H1 (cell line): ENCODE results near the gene IRF4. TPM values are rescaled to one million over a fixed set of nuclear protein-coding genes. Genes with fewer than 3 reads are reported as not detected.

Experiments used
- CTCF ChIA-PET: fragments of 300-600 bp; sonication (Branson Sonifier 250); formaldehyde crosslinking; loops from one replicate; lab custom pipeline; 2021; ENCODE audit not compliant: partially characterized antibody; lab: Charles Lee
- POLR2A ChIA-PET: fragments of 300-600 bp; sonication (Branson Sonifier 250); formaldehyde crosslinking; loops from one replicate; lab custom pipeline; 2021; ENCODE audit warnings: inconsistent platforms; ENCODE audit not compliant: partially characterized antibody; lab: Charles Lee
- DNase-seq, 2 experiments: peaks; one replicate each; pipeline versions ENCODE4 v3.0.0 to v3.0.0-alpha.2; 2010 to 2022; ENCODE audit warnings: low spot score in 2 of 2, low read depth in 1 of 2, mixed read lengths in 1 of 2
- FAIRE-seq: peaks from 2 replicates; lab custom pipeline; 2011; peaks lifted over from hg19 to GRCh38; lab: Jason Lieb, UNC
- H2AFZ ChIP-seq: 2 replicates; pipeline ENCODE4 v1.8.1; 2012; ENCODE audit warnings: low read length, inconsistent platforms
- H2AK5ac ChIP-seq: 2 replicates; pipeline ENCODE4 v1.6.1; 2013; ENCODE audit warnings: low read depth, low read length
- H2BK120ac ChIP-seq: replicated peaks from 2 replicates; pipeline ENCODE3; 2013; ENCODE audit warnings: low read depth, low read length, inconsistent platforms
- H2BK12ac ChIP-seq: 2 replicates; pipeline ENCODE4 v1.6.1; 2013; ENCODE audit warnings: low read depth, low read length
- H2BK15ac ChIP-seq: 2 replicates; pipeline ENCODE4 v1.6.1; 2013; ENCODE audit warnings: low read length
- H2BK20ac ChIP-seq: 2 replicates; pipeline ENCODE4 v1.6.1; 2013; ENCODE audit warnings: low read length
- H2BK5ac ChIP-seq: 2 replicates; pipeline ENCODE4 v1.6.1; 2013; ENCODE audit warnings: low read depth, low read length
- H3K14ac ChIP-seq: 2 replicates; pipeline ENCODE4 v1.6.1; 2013; ENCODE audit warnings: inconsistent platforms; ENCODE audit not compliant: insufficient read length
- H3K18ac ChIP-seq: 2 replicates; pipeline ENCODE4 v1.6.1; 2013; ENCODE audit warnings: low read length; ENCODE audit errors: extremely low read depth
- H3K23ac ChIP-seq: 2 replicates; pipeline ENCODE4 v1.6.1; 2013; ENCODE audit warnings: inconsistent platforms; ENCODE audit not compliant: insufficient read length
- H3K23me2 ChIP-seq: 2 replicates; pipeline ENCODE4 v1.6.1; 2013; ENCODE audit warnings: low read depth, low read length
- H3K27ac ChIP-seq: 2 replicates; pipeline ENCODE4 v1.6.1; 2011; ENCODE audit warnings: low read depth, low read length, inconsistent platforms
- H3K27me3 ChIP-seq, 4 experiments: replicated peaks in 1 of 4; 1 replicate in 1 of 4; 2 replicates in 3 of 4; pipeline versions ENCODE4 v1.6.1 to v1.8.1; 2011 to 2013; ENCODE audit warnings: low read length in 3 of 4, mild to moderate bottlenecking in 3 of 4, inconsistent platforms in 2 of 4, mixed read lengths in 2 of 4, moderate library complexity in 1 of 4; ENCODE audit not compliant: control insufficient read depth in 3 of 4, insufficient read depth in 3 of 4; ENCODE audit errors: extremely low read depth in 1 of 4
- H3K36me3 ChIP-seq, 4 experiments: 2 replicates each; pipeline versions ENCODE4 v1.6.1 to v1.8.1; 2011 to 2013; ENCODE audit warnings: mild to moderate bottlenecking in 4 of 4, low read length in 3 of 4, moderate library complexity in 2 of 4, control low read depth in 1 of 4, inconsistent platforms in 1 of 4; ENCODE audit not compliant: insufficient read depth in 4 of 4, control insufficient read depth in 2 of 4
- H3K4ac ChIP-seq: replicated peaks from 2 replicates; pipeline ENCODE3; 2013; ENCODE audit warnings: low read length, low read depth, mixed read lengths, inconsistent platforms; ENCODE audit not compliant: insufficient read length
- H3K4me1 ChIP-seq, 4 experiments: replicated peaks in 1 of 4; 1 replicate in 1 of 4; 2 replicates in 3 of 4; pipeline versions ENCODE4 v1.6.1 to v1.8.1; 2011 to 2013; ENCODE audit warnings: low read length in 3 of 4, inconsistent platforms in 2 of 4, mixed read lengths in 1 of 4; ENCODE audit not compliant: insufficient read depth in 4 of 4, control insufficient read depth in 3 of 4
- H3K4me2 ChIP-seq, 2 experiments: 2 replicates each; pipeline versions ENCODE4 v1.6.1 to v1.8.1; 2011 to 2013; ENCODE audit warnings: low read depth in 2 of 2, low read length in 2 of 2, control low read depth in 1 of 2, inconsistent platforms in 1 of 2, mild to moderate bottlenecking in 1 of 2; ENCODE audit not compliant: insufficient read depth in 1 of 2
- H3K4me3 ChIP-seq, 4 experiments: fragments of 200-600, 300-600 bp in 1 of 4; sonication (generic), shearing (Covaris generic), sonication (Bioruptor Twin) in 1 of 4; 2 replicates each; pipeline versions ENCODE4 v1.5.1 to v1.8.1; 2011 to 2016; ENCODE audit warnings: low read length in 4 of 4, low read depth in 3 of 4, control low read depth in 2 of 4, inconsistent platforms in 2 of 4, mild to moderate bottlenecking in 2 of 4, mixed read lengths in 1 of 4, moderate library complexity in 1 of 4; ENCODE audit not compliant: insufficient read depth in 2 of 4; ENCODE audit errors: extremely low read depth in 1 of 4
- H3K56ac ChIP-seq: replicated peaks from 2 replicates; pipeline ENCODE3; 2013; ENCODE audit warnings: low read depth, mild to moderate bottlenecking, mixed read lengths, low read length, inconsistent platforms; ENCODE audit not compliant: insufficient read length
- H3K79me1 ChIP-seq: 2 replicates; pipeline ENCODE4 v1.6.1; 2013; ENCODE audit warnings: low read depth, low read length, control low read depth
- H3K79me2 ChIP-seq, 2 experiments: 2 replicates each; pipeline versions ENCODE4 v1.6.1 to v1.8.1; 2012 to 2013; ENCODE audit warnings: low read length in 2 of 2, mild to moderate bottlenecking in 2 of 2, inconsistent platforms in 1 of 2; ENCODE audit not compliant: insufficient read depth in 2 of 2, control insufficient read depth in 1 of 2
- H3K9ac ChIP-seq, 4 experiments: replicated peaks in 1 of 4; 1 replicate in 1 of 4; 2 replicates in 3 of 4; pipeline versions ENCODE4 v1.6.1 to v1.8.1; 2011 to 2013; ENCODE audit warnings: low read depth in 3 of 4, low read length in 3 of 4, control low read depth in 2 of 4, mild to moderate bottlenecking in 2 of 4, moderate library complexity in 2 of 4, inconsistent platforms in 1 of 4; ENCODE audit errors: extremely low read depth in 1 of 4
- H3K9me3 ChIP-seq, 2 experiments: 2 replicates each; pipeline versions ENCODE4 v1.6.1 to v1.8.1; 2012 to 2013; ENCODE audit warnings: mild to moderate bottlenecking in 2 of 2, moderate library complexity in 2 of 2, control low read depth in 1 of 2, inconsistent platforms in 1 of 2, low read depth in 1 of 2, low read length in 1 of 2, mixed read lengths in 1 of 2; ENCODE audit not compliant: insufficient read depth in 2 of 2
- H4K20me1 ChIP-seq, 2 experiments: replicated peaks in 1 of 2; 2 replicates each; pipeline versions ENCODE3 to v1.8.1; 2011 to 2013; ENCODE audit warnings: inconsistent platforms in 2 of 2, low read length in 2 of 2, mild to moderate bottlenecking in 1 of 2; ENCODE audit not compliant: insufficient read depth in 2 of 2, control insufficient read depth in 1 of 2
- H4K5ac ChIP-seq: 2 replicates; pipeline ENCODE4 v1.6.1; 2013; ENCODE audit warnings: low read length, low read depth, mixed read lengths, inconsistent platforms; ENCODE audit not compliant: insufficient read length
- H4K8ac ChIP-seq: 2 replicates; pipeline ENCODE4 v1.8.0; 2013; ENCODE audit warnings: mild to moderate bottlenecking, moderate library complexity, low read length, inconsistent platforms; ENCODE audit not compliant: insufficient read depth; ENCODE audit errors: extremely low read depth
- H4K91ac ChIP-seq: replicated peaks from 2 replicates; pipeline ENCODE3; 2013; ENCODE audit warnings: low read length, mixed read lengths, inconsistent platforms; ENCODE audit not compliant: insufficient read length
- CREB1 ChIP-seq: IDR thresholded peaks from 2 replicates; pipeline ENCODE4 v1.6.1; 2012; ENCODE audit warnings: inconsistent platforms
- CTBP2 ChIP-seq: IDR thresholded peaks from 2 replicates; pipeline ENCODE4 v1.7.0; 2011; ENCODE audit warnings: borderline replicate concordance, mild to moderate bottlenecking, moderate library complexity, mixed read lengths, low read length; ENCODE audit not compliant: insufficient read depth, insufficient read length
- E2F6 ChIP-seq: IDR thresholded peaks from 2 replicates; pipeline ENCODE4 v1.6.1; 2012; ENCODE audit warnings: inconsistent platforms
- EZH2 ChIP-seq: fragments of 200-600 bp; sonication (generic); IDR thresholded peaks from 2 replicates; pipeline ENCODE4 v1.7.1; 2012; ENCODE audit warnings: low read depth, mild to moderate bottlenecking, moderate library complexity, low read length, inconsistent platforms; ENCODE audit not compliant: severe bottlenecking
- GABPA ChIP-seq: IDR thresholded peaks from 2 replicates; pipeline ENCODE4 v1.6.1; 2011; ENCODE audit warnings: mild to moderate bottlenecking, low read length, moderate library complexity, borderline replicate concordance; ENCODE audit not compliant: insufficient read depth
- KDM5A ChIP-seq: fragments of 200-600 bp; IDR thresholded peaks from 2 replicates; pipeline ENCODE4 v1.7.1; 2012; ENCODE audit warnings: mild to moderate bottlenecking, low read length, inconsistent platforms, mixed read lengths
- PHF8 ChIP-seq: fragments of 200-600 bp; sonication (generic); conservative IDR thresholded peaks from 2 replicates; pipeline ENCODE4 v1.7.1; 2012; ENCODE audit warnings: low read depth, mild to moderate bottlenecking, inconsistent platforms, low read length, moderate library complexity
- RAD21 ChIP-seq, 2 experiments: IDR thresholded peaks in 1 of 2; conservative IDR thresholded peaks in 1 of 2; 2 replicates each; pipeline ENCODE4 v1.6.1; 2011; ENCODE audit warnings: low read depth in 2 of 2, low read length in 2 of 2, improper control_type of control experiment in 1 of 2, inconsistent platforms in 1 of 2, mild to moderate bottlenecking in 1 of 2, moderate library complexity in 1 of 2
- SP2 ChIP-seq: IDR thresholded peaks from 2 replicates; pipeline ENCODE4 v1.6.1; 2012; ENCODE audit warnings: mild to moderate bottlenecking, low read length, inconsistent platforms
- SRF ChIP-seq: IDR thresholded peaks from 2 replicates; pipeline ENCODE4 v1.6.1; 2011; ENCODE audit warnings: mild to moderate bottlenecking, low read depth, low read length, moderate library complexity
- TBP ChIP-seq: IDR thresholded peaks from 2 replicates; pipeline ENCODE4 v1.6.1; 2011; ENCODE audit warnings: low read depth, low read length, improper control_type of control experiment
- TEAD4 ChIP-seq: IDR thresholded peaks from 2 replicates; pipeline ENCODE4 v1.6.1; 2012; ENCODE audit warnings: low read depth, low read length, inconsistent platforms, mixed read lengths
- WGBS, 2 experiments: shearing (Covaris generic) in 1 of 2; methylation state at CpG; one replicate each; pipeline versions ENCODE4 v1.1.6 to v1.1.7; 2013 to 2015; ENCODE audit warnings: low lambda C conversion rate in 2 of 2, mixed read lengths in 2 of 2, inconsistent platforms in 1 of 2, low coverage in 1 of 2, missing lambda C conversion rate in 1 of 2; ENCODE audit not compliant: insufficient replicate concordance in 2 of 2, insufficient coverage in 1 of 2, insufficient read length in 1 of 2; ENCODE audit errors: extremely low coverage in 1 of 2, missing lambda C conversion rate in 1 of 2; 5-methylcytosine and 5-hydroxymethylcytosine counted together
- polyA plus RNA-seq, 7 experiments: library from polyadenylated mRNA; depleted of rRNA in 3 of 7; stranded (reverse) in 5 of 7; unstranded in 2 of 7; fragments of >200 nt in 5 of 7; fragments of 200-250 nt in 2 of 7; gene quantifications; 1 replicate in 5 of 7; 2 replicates in 1 of 7; 4 replicates in 1 of 7; pipeline versions ENCODE4 v1.2.1 to v1.2.3, GENCODE V29; 2011 to 2013; ENCODE audit warnings: missing spikeins in 2 of 7, mixed read lengths in 2 of 7
- total RNA-seq: library from RNA; stranded (reverse); fragmentation: NEBNext Ultra II Directional; extraction: Animal tissue kit (Norgen Biotek cat#: 25700); gene quantifications from 2 replicates; pipeline ENCODE4 v1.2.1, GENCODE V29; 2021

IRF4 gene
- total and polyA plus RNA-seq, 2 of the 8 experiments (the other 6 are each of a cell fraction or from before 2014, with no cell fraction given): 0.77 to 2.1 TPM

GRCh38 chr6:343226-343935 lies 48.2 kb upstream of the IRF4 start:
- WGBS, 2 experiments: 82% methylated on average over 10 of the region's 10 CpGs; no CpG with 5 or more reads in 1 of the 2 experiments
- FAIRE-seq: no peak
- TF ChIP-seq KDM5A (no peak), SP2 (no peak), RAD21 (IDR thresholded peaks at IDR 0.05 in 1 of 2, conservative IDR thresholded peaks at IDR 0.05 in 1 of 2; ENCODE audit: low read depth in 2 of 2, low read length in 2 of 2) (no peak), PHF8 (no peak), EZH2 (no peak), CTBP2 (no peak), TBP (no peak), SRF (no peak), E2F6 (no peak), CREB1 (no peak), GABPA (no peak), TEAD4 (no peak)

More at GRCh38 chr6:343226-343935, 48.2 kb upstream of the IRF4 start:
- peaks cover 43 to 75% of the 10 kb centered on the region in 2 experiments for H3K9me3 ChIP-seq
- no peak overlapping the region for H2BK20ac ChIP-seq
- no peak overlapping the region for H3K9ac ChIP-seq
- H3K4me1 ChIP-seq: no peaks in the 10 kb centered on the region
- peaks cover 0 to 2% of the 10 kb centered on the region in 2 experiments for H4K20me1 ChIP-seq
- no peak overlapping the region for H2AFZ ChIP-seq
- ChIA-PET CTCF (no interaction called here), POLR2A (no interaction called here)
- no peaks in the 10 kb centered on the region; the same call in 1 of the 2 replicates for H3K23me2 ChIP-seq
- no peak overlapping the region for H3K18ac ChIP-seq
- no peak overlapping the region for H2BK15ac ChIP-seq
- H3K27ac ChIP-seq: no peak overlapping the region
- no peak overlapping the region for H3K56ac ChIP-seq
- no peak overlapping the region for H3K4me3 ChIP-seq
- no peak overlapping the region for H4K5ac ChIP-seq
- no peak overlapping the region for H3K23ac ChIP-seq
- no peak overlapping the region for H2AK5ac ChIP-seq
- H3K36me3 ChIP-seq: no peaks in the 10 kb centered on the region; a peak in 1 of 8 replicates
- no peak overlapping the region for H4K91ac ChIP-seq
- no peak overlapping the region for H3K14ac ChIP-seq
- DNase-seq: no peak
- H3K4ac ChIP-seq: no peak overlapping the region
- H2BK12ac ChIP-seq: no peak overlapping the region
- H3K4me2 ChIP-seq: no peak overlapping the region
- H4K8ac ChIP-seq: no peak overlapping the region
- H2BK5ac ChIP-seq: no peak overlapping the region
- peaks cover 3% of the 10 kb centered on the region; the same call in 1 of the 2 replicates for H3K79me1 ChIP-seq
- no peak overlapping the region for H2BK120ac ChIP-seq
- H3K27me3 ChIP-seq: no peaks in the 10 kb centered on the region; a peak in 2 of 7 replicates
- no peaks in the 10 kb centered on the region for H3K79me2 ChIP-seq
